Prostate gland (tissue), 2 donors: ENCODE data around the gene ZSWIM5. TPM values are rescaled to one million over a fixed set of nuclear protein-coding genes. Genes with fewer than 3 reads are reported as not detected.
"Not testable (repeated sequence)": the region's sequence is repeated elsewhere in the genome, so short reads cannot be mapped to it uniquely, and the experiment has no call there.

Experiments used
- DNase-seq: peaks from one replicate; pipeline ENCODE4 v3.0.0-alpha.2; 2019; ENCODE audit warnings: low spot score
- H3K27ac ChIP-seq, 2 donors: fragments of 200-600 bp; sonication (generic); 2 replicates each; pipeline ENCODE4 v1.5.1; 2017 to 2019
- H3K27me3 ChIP-seq: fragments of 200-600 bp; sonication (generic); replicated peaks from 2 replicates; pipeline ENCODE4 v1.5.1; 2019; ENCODE audit not compliant: insufficient read depth
- H3K36me3 ChIP-seq, 2 donors: fragments of 200-600 bp; sonication (generic); 1 replicate in 1 of 2; 2 replicates in 1 of 2; pipeline versions ENCODE4 v1.5.1 to v1.8.1; 2017 to 2019
- H3K4me1 ChIP-seq: fragments of 200-600 bp; sonication (generic); replicated peaks from 2 replicates; pipeline ENCODE4 v1.5.1; 2019
- H3K4me3 ChIP-seq, 2 donors: fragments of 200-600 bp; sonication (generic); 2 replicates each; pipeline ENCODE4 v1.5.1; 2017 to 2019
- H3K9me3 ChIP-seq: fragments of 200-600 bp; sonication (generic); 2 replicates; pipeline ENCODE4 v1.5.1; 2017
- CTCF ChIP-seq, 4 experiments: fragments of 200-600 bp in 2 of 4; fragments of 450-650 bp in 2 of 4; sonication (generic) in 2 of 4; IDR thresholded peaks; 1 replicate in 3 of 4; 2 replicates in 1 of 4; pipeline ENCODE4 v1.5.1; 2016 to 2019; ENCODE audit warnings: antibody characterized with exemption in 4 of 4, mild to moderate bottlenecking in 2 of 4, moderate library complexity in 2 of 4
- POLR2A ChIP-seq: fragments of 450-650 bp; IDR thresholded peaks from one replicate; pipeline ENCODE4 v1.6.1; 2016; ENCODE audit warnings: antibody characterized with exemption, mild to moderate bottlenecking
- POLR2AphosphoS5 ChIP-seq: sonication (generic); formaldehyde crosslinking; IDR thresholded peaks from one replicate; pipeline ENCODE4 v1.6.1; 2017; ENCODE audit warnings: antibody characterized with exemption
- WGBS: methylation state at CpG from one replicate; pipeline ENCODE4 v1.1.5; 2018; 5-methylcytosine and 5-hydroxymethylcytosine counted together
- intact Hi-C: fragments of 100-400 bp; cut with DNase I; formaldehyde crosslinking; loops from one replicate; pipeline ENCODE4 v1.14.2; 2022
- total RNA-seq, 2 donors: library from RNA; depleted of rRNA; stranded (reverse); fragments of >200 nt; gene quantifications; one replicate each; pipeline ENCODE4 v1.1.0, GENCODE V29; 2016

Gene ZSWIM5
- total RNA-seq, 2 donors from 2014 or later, result 7.2 to 18.6 TPM

GRCh38 chr1:45093334-45093733 lies 113.1 kb downstream of the ZSWIM5 start:
- no peaks in the 10 kb centered on the region for H3K9me3 ChIP-seq
- no peak overlapping the region for H3K4me3 ChIP-seq
- no peaks in the 10 kb centered on the region for H3K36me3 ChIP-seq
- no peak for DNase-seq
- no peaks in the 10 kb centered on the region for H3K4me1 ChIP-seq
- H3K27ac ChIP-seq, result no peak overlapping the region
- TF ChIP-seq CTCF (IDR thresholded peaks at IDR 0.05) (no peak), POLR2A (no peak), POLR2AphosphoS5 (no peak)
- H3K27me3 ChIP-seq, result no peaks in the 10 kb centered on the region
- intact Hi-C loops, result no loop called here

- no peak overlapping the region for H3K27ac ChIP-seq
- H3K27me3 ChIP-seq, result no peaks in the 10 kb centered on the region
- TF ChIP-seq CTCF (IDR thresholded peaks at IDR 0.05) (no peak), POLR2AphosphoS5 (no peak), POLR2A (no peak)
- intact Hi-C loops, result no loop called here
- no peak for DNase-seq
- no peak overlapping the region for H3K4me3 ChIP-seq
- H3K4me1 ChIP-seq, result no peaks in the 10 kb centered on the region
- WGBS, result 34% methylated on average over 2 of the region's 2 CpGs
- no peaks in the 10 kb centered on the region for H3K9me3 ChIP-seq
- H3K36me3 ChIP-seq, result no peaks in the 10 kb centered on the region
Measured at GRCh38 chr1:45089711-45090110, 116.7 kb downstream of the ZSWIM5 start.

- Histone ChIP-seq H3K27me3 (no peaks in the 10 kb centered on the region), H3K4me1 (no peaks in the 10 kb centered on the region), H3K4me3 (no peak overlapping the region), H3K9me3 (no peaks in the 10 kb centered on the region), H3K27ac (no peak overlapping the region), H3K36me3 (no peaks in the 10 kb centered on the region)
- intact Hi-C loops, result no loop called here
- no peak for DNase-seq
- TF ChIP-seq POLR2A, result no peak
- no peak for TF ChIP-seq POLR2AphosphoS5
- no peak for TF ChIP-seq CTCF (IDR thresholded peaks at IDR 0.05)
- 92% methylated on average over 1 of the region's 1 CpG for WGBS
Measured at GRCh38 chr1:45084562-45084961, 121.8 kb downstream of the ZSWIM5 start.

GRCh38 chr1:45079533-45079932 lies 126.9 kb downstream of the ZSWIM5 start:
- Histone ChIP-seq H3K9me3 (no peaks in the 10 kb centered on the region), H3K4me3 (no peak overlapping the region), H3K27ac (no peak overlapping the region), H3K36me3 (no peaks in the 10 kb centered on the region), H3K4me1 (no peaks in the 10 kb centered on the region), H3K27me3 (no peaks in the 10 kb centered on the region)
- DNase-seq, result no peak
- intact Hi-C loops, result no loop called here
- TF ChIP-seq POLR2A (no peak), CTCF (IDR thresholded peaks at IDR 0.05) (no peak), POLR2AphosphoS5 (no peak)

- H3K27me3 ChIP-seq, result not testable (repeated sequence)
Measured at GRCh38 chr1:45076959-45077358, 129.4 kb downstream of the ZSWIM5 start.

GRCh38 chr1:45071567-45071966 lies 134.8 kb downstream of the ZSWIM5 start:
- Histone ChIP-seq H3K27ac (no peak overlapping the region), H3K4me1 (no peaks in the 10 kb centered on the region), H3K4me3 (no peak overlapping the region), H3K27me3 (no peaks in the 10 kb centered on the region), H3K9me3 (no peaks in the 10 kb centered on the region), H3K36me3 (no peaks in the 10 kb centered on the region)
- 87% methylated on average over 2 of the region's 2 CpGs for WGBS
- TF ChIP-seq POLR2AphosphoS5 (no peak), POLR2A (no peak), CTCF (IDR thresholded peaks at IDR 0.05) (no peak)
- intact Hi-C loops, result no loop called here
- no peak for DNase-seq

More at GRCh38 chr1:45076959-45077358, 129.4 kb downstream of the ZSWIM5 start:
- WGBS, result 78% methylated on average over 5 of the region's 5 CpGs
- DNase-seq, intact Hi-C loops, H3K4me1 ChIP-seq, H3K4me3 ChIP-seq, H3K36me3 ChIP-seq, H3K27ac ChIP-seq, H3K9me3 ChIP-seq: not testable (repeated sequence)
